Hematopoietic multipotent progenitor cell (in vitro differentiated cells): ENCODE results near the gene RGS11. TPM values are rescaled to one million over a fixed set of nuclear protein-coding genes. Genes with fewer than 3 reads are reported as not detected.

Experiments
- DNase-seq, 3 donors: peaks; one replicate each; pipeline ENCODE4 v3.0.0-alpha.2; 2011 to 2015; ENCODE audit warnings: low read depth in 2 of 3, low spot score in 2 of 3
- total RNA-seq: library from RNA; depleted of rRNA; stranded (reverse); fragments of >200 nt; gene quantifications from one replicate; pipeline ENCODE4 v1.2.3, GENCODE V29; 2012

The RGS11 gene
- total RNA-seq, 1 donor, result 1.3 TPM

GRCh38 chr16:296806-297510 lies 21.2 kb upstream of the RGS11 start:
- no peak for DNase-seq

- DNase-seq, result no peak
Observed at GRCh38 chr16:296276-296675, 20.5 kb upstream of the RGS11 start.

- no peak for DNase-seq
Observed at GRCh38 chr16:293043-293775, 17.5 kb upstream of the RGS11 start.

- no peak for DNase-seq
Observed at GRCh38 chr16:291539-291938, 15.8 kb upstream of the RGS11 start.

GRCh38 chr16:290681-291405 lies 15.1 kb upstream of the RGS11 start:
- DNase-seq, result no peak

GRCh38 chr16:290015-290680 lies 14.4 kb upstream of the RGS11 start:
- DNase-seq, result no peak

GRCh38 chr16:289395-289997 lies 13.8 kb upstream of the RGS11 start:
- no peak for DNase-seq

- DNase-seq, result no peak
Observed at GRCh38 chr16:287981-288920, 12.5 kb upstream of the RGS11 start.

- no peak for DNase-seq
Observed at GRCh38 chr16:287298-287811, 11.6 kb upstream of the RGS11 start.

- DNase-seq, result no peak
Observed at GRCh38 chr16:286491-287297, 10.9 kb upstream of the RGS11 start.

GRCh38 chr16:285146-286055 lies 9.7 kb upstream of the RGS11 start:
- DNase-seq, result no peak

- DNase-seq, result no peak
Observed at GRCh38 chr16:284204-285120, 8.7 kb upstream of the RGS11 start.

- no peak for DNase-seq
Observed at GRCh38 chr16:283033-283805, 7.5 kb upstream of the RGS11 start, which contains the start of gene PDIA2. Gene PDIA2, plus strand, starts transcription at chr16:283164. Its CDS starts 6 bp downstream, at chr16:283170.

- DNase-seq, result no peak
Observed at GRCh38 chr16:282491-282890, 6.7 kb upstream of the RGS11 start.

- no peak for DNase-seq
Observed at GRCh38 chr16:281660-282255, 6.0 kb upstream of the RGS11 start.
